CD4-positive, alpha-beta T cell treated with Interleukin-4 for 1 hour (primary cell): ENCODE results near the gene NUP50.

Experiments used
- DNase-seq, 2 donors: peaks; one replicate each; pipeline ENCODE4 v3.0.0-alpha.2; 2020 to 2022

Gene NUP50

DNA sequence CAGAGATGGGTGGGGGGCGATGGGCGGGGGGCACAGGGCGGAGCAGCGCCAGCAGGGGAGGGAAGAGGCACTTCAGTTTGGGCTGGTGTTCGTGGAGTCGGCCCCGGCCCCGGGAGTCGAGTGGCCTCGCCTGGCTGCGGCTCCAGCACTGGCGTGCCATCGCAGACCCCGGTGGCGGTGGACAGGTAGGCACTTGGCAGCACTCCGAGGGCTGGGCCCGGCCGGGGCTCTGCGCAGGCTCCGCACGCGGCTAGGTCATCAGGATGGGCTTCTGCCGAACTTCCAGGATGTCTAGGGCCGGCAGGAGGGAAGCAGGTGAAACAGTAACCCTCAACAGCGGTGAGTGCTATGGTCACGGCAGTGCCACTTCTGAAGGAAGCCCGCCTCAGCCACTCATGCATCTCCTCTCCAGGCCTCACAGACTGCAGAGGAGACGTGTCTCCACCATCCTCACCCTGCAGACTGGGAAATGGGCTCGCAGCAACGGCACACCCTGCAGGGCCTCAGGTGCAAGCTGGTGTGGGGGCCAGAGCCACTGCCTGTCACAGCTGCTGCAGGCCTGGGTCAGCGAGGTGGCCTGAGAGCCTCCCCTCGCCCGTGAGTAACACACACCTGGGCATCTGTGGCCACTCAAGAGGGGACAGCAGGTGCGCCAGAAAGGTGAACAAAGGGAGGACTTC, 33.3 kb downstream of the NUP50 start:
- no peak for DNase-seq

DNA sequence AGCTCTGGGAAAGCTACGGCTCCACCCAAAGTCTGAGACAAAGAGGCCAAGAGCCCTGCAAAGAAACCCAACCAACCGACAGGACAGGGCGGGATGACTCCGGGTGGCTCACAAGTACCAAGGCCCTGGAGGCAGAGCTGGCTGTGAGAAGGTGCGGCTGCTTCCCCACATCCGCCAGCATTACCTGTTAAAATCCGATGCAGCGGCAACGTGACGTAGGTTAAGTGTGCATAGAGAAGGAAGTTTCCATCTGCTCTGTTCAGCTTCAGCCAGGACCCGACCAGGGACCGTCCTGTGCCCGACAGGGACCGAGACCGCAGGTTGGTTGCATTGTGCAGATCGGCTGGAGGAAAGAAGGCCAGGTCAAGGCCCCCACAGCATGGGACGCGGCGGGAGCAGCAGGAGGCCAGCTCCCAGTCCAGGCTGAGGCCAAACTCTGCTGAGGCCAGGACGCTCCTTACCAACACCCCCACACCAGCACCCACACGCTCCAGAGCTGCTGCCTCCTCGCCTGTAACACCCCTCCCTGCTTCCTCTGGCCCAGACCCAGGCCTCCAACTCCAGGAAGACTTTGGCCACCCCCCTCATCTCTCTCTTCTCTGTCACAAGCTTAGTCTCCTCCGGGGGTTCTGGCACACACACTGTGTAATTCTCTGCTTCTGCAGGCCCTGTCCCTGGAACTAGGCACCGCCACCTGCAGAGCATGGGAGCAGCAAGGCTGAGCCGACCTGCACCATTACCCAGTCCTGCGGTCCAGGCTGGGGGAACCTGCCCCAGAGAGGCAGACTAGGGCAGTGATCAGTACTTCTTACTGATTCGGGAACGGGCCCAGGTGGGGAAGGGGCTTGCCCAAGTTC, 34.1 kb downstream of the NUP50 start:
- DNase-seq = no peak

DNA sequence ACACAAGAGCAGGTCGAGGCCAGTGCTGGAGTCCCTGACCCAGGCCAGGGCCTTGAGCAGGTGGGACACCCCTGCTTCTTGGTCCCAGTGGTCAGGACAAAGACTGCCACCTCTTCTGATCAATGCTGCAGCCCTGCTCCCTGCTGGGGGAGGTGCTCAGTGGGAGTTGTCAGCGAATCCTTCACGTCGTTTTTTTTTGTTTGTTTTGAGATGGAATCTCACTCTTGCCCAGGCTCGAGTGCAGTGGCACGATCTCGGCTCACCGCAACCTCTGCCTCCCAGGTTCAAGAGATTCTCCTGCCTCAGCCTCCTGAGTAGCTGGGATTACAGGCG, 34.7 kb downstream of the NUP50 start:
- no peak for DNase-seq

DNA sequence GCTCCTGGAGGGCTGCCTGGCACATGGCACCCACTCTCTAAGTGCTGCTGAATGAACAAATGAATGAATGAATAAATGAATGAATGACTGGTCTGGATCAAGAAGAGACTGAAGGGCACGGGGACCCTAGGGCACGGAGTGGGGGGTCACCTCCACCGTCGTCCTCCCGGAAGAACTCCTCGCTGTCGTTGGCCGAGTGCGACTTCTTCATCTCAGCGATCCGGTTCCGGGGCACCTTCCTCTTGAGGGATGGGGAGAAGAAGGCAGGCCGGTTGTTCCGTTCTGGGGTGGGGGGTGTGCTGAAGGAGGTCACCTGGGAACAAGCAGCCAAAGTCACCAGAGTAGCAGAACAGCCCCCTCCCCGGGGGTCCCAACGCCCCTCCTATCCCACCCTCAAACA, 36.0 kb downstream of the NUP50 start:
- DNase-seq = no peak

DNA sequence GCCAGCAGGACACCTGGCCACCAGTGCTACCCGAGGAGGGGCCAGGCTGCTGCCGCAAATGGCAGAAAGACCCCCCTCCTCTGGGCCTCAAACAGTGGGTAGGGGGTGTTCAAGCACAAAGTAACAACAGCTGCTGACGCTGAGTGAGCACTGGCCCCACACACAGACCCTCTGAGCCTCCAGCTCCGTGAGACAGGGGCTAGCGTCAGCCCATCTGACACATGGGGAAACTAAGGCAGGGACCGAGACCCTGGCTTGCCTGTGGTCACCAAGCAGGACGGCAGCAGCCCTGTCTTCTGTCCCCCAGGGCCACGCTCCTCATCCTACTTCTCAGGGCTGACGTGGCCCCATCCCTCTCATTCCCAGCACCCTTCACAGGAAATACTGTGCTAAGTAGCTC, 36.5 kb downstream of the NUP50 start:
- DNase-seq = no peak

DNA sequence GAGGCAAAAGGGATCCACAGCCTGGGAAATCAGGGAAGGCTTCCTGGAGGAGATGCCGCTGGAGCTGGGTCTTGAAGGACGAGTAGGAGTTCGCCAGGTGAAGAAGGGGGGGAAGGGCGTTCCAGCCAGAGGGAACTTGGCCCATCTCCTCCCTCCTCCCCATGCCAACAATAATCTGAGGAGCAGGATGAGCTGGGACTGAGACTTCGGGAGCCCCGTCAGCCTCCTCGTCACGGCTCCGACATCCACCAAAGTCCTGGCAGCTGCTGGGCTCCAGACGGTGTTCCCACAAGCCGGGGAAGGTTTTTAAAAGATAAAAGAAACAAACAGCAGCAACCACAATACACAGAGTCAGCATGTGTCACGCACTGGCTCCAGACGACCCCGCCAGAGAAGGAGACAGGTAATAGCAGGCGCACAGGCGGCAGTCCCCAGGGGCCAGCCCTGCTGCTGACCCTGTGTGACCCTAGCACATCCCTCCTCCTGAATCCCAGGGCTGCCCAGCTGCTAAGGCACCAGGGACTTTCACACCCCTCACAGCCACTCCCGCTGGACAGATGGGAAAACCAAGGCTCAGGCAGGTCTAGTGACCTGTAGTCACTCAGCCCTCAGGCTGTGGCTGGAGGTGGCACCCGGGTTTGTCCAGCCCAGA, 37.3 kb downstream of the NUP50 start:
- DNase-seq = no peak

DNA sequence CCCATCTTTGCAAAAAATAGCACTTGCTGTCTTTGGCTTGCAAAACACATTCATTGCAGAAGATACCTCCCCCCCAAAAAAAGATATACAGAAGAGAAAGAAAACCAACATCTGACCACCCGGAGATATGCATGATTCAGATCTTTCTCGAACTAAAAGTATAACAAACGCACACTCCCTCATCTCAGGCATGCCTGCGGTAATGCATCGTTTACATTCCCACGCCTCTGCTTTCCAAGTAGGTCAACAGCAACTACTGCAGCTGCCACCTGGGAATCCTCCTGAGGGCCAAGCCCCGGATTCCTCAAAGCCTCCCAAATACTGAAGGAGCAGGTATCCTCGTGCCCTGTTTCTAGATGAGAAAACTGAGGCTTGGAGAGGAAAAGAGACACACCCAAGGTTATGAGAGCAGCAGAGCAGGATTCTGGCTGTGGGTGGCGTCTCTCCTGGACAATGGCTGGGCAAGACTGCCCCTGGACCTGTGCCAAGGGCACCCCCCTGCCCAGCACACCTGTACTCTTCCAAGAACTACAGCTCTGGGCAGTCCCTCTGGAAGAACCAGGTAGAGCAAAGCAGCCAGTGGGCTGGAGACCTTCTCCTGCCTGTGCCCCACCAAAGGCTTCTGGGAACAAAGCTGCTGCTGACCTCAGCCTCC, 38.1 kb downstream of the NUP50 start:
- no peak for DNase-seq

DNA sequence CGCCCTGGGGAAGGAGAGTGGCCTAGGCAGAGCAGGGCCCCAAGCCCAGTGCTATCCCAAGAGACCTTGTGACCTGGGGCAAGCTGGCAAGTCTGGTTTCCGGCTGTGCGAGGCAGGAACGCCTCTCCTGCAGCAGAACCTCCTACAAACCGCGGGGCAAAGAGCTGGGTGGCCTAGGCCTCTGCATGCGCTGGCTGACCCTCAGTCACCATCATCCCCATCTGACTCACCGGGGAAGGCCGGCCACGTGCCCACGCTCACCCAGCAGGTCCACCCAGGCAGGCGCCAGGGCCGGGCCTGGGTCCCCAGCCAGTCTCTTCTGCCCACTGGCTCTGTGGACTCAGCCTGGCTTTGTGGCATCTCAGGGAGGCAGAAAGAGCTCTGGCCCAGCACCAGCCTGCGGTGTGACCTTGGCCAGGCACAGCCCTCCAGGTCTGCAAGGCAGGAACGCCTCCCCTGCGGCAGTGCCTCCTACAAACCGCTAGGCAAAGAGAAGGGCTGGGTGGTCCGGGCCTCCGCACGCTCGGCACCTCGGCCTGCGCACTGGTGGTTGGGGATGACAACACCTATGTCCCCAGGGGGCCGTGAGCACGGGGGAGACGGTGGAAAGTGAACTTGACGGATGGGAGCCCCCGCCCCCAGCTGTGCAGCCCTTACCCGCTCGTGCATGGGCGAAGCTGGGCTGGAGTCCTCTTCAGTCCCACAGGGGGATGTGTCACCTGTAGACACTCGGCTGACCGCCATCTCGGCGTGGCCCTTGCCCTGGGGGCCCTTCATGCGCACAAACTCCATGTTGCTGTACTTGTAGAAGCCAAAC, 38.8 kb downstream of the NUP50 start:
- no peak for DNase-seq

DNA sequence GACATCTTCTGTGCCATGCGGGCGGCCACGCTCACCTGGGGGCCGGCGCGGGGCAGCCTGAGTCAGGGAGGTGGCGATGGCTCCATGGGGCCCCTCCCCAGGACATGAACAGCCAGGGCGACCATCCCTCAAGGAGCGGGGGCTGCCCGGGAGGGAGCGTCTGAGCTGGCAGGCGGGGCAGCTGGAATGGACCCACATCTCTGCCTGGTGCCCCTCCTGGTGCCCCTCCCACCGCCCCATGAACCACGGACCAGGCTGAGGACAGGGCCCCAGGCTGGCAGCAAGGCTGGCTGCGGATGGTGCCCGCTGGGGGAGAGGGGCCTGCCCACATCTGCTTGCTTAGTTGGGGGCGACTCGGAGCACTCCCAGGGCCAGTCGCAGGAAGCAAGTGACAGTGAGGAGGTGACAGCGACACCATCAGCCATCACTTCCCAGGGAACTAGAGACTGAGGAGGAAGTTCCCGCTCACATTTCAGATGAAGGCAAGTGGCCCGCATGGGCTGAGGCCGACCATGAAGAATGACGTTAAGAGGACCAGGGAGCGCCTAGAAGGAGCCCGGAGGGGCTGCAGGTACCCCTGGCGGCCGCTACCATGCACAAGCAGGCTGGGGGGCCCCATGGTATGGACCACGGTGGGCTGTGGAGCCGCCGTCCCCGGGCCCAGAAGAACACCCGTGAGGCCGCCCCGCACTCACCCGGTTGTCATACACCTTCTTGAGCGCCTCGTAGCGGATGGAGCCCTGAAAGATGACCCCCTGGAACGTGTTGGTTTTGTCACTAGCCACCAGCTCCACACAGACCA, 39.6 kb downstream of the NUP50 start:
- DNase-seq = no peak

DNA sequence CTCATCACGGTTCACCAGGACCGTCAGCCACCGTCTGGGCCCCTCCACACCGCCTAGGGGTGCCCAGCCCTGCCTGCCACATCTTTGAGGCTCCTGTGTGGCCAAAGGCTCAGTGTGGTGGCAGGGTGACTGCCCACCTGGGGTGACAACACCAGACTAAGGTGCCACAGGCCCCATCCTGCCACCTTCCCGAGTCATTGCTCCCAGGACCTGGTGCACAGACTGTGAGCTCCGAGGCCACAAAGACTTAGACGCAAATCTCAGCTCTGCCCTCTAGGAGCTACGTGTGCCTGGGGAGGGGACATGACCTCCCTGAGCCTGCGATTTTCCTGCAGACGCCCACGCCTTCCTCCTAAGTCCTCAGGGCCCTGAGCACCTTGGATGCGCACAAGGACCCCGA, 40.5 kb downstream of the NUP50 start:
- DNase-seq = no peak

DNA sequence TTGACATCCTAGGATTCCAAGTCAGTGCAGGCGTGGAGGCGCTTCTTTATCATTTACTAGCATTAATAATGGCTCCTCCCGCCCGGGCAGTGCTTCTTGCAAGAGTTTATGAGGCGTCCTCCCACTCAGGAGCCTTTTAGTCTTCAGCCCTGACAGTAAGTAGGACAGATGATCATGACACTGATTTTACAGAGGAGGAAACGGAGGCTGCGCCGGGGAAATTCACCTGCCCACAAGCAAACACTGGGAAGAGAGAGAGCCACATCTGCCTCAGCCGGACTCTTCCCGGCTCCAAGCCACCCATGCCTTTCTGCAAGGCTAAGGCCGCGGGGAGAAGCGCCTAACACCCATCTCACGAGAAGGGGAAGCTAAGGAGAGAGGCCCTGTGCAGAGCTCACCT, 41.1 kb downstream of the NUP50 start:
- no peak for DNase-seq

DNA sequence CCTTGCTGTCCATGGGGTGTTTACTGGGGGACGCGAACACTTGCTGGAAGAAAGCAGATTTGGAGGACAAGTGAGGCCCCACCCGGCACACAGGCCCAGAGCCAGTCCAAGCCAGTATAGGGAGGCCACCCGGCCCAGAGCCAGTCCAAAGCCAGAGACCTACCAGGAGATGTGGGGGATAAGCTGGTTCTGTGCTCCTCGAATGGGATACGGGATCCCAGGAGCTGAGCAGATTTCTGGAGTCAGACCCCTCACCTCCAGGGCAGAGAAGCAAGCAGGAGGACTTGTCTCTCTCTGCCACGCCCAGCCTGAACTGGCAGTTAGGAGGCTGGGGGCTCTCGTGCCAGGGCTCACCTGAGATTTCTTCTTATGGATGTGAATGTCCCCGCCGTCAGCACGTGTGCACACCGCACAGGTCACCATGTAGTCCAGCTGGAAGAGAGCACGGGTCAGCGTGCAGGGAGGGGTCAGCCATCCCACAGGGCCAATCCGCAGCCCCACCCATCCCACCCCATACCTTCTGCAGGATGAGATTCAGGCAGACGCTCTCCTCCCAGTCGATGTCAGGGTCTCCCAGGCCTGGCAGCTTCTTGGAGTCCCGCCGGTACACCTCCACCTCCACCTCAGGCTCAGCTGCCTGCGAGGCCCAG, 41.7 kb downstream of the NUP50 start:
- no peak for DNase-seq

DNA sequence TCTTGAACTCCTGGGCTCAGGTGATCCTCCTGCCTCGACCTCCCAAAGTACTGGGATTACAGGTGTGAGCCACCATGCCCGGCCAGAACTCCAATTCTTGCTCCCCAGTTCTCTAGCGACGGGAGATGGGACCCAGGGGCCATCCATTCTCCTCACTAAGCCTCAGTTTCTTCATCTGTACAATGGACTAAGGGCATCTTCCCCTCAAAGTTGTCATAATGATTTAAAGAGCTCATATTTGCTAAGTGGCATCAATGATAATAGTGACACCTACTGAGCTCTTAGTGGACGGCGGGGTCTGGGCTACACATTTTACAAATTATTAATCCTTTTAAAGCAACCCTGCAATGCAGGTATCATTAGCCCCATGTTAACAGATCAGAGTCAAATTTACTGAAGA, 42.5 kb downstream of the NUP50 start:
- no peak for DNase-seq

DNA sequence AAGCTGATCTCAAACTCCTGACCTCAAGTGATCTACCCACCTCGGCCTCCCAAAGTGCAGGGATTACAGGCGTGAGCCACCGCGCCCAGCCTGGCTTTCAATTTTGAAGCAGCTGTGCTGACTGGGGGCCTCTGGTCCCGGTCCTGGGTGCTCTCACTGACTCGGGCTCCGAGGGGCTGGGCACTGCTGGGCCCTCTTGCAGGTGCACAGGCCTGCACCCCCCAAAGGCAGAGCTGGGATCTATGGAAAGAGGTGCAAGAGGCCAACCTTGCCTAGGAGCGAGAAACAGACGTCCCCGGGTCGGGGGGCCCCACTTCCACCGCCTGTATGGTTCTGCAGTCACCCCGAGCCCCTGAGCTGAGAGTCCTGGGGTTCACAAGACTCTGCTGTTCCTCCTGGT, 43.8 kb downstream of the NUP50 start:
- no peak for DNase-seq

DNA sequence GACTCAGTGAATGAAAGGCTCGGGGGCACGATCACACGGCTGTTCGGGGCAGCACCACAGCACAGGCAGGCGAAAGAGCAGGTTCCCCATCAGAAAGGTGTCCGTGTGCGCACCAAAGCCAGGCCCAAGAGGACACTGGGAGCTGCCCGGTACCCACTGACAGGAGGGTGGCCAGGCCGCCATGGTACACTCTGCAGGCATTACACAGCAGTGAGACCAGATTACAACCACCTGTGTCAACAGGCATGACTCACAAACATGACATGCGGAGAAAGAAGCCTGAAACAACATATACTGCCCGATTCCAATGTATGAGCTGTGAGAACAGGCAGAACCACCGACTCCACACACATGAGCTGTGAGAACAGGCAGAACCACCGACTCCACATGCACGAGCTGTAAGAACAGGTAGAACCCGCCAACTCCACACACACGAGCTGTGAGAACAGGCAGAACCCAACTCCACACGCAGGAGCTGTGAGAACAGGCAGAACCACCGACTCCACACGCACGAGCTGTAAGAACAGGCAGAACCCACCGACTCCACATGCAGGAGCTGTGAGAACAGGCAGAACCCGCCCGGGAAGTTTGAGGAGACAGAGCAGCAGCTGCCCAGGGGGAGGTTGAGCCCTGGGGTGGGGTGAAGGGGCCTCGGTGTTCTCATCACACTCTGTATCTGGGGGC, 44.4 kb downstream of the NUP50 start:
- no peak for DNase-seq

DNA sequence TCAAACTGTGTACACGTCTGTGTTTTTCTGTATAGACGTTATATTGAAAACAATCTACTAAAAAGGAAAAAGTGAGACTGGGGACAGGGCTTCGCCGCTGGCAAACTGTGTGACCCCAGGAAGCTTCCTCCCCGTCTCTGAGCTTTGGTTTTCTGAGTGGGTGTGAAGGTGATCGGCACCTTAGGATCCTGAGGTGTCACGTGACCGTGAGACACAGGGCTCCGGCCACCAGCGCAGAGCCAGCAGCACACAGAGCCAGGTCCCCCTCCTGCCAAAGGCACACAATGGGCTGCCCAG, 44.9 kb downstream of the NUP50 start:
- no peak for DNase-seq

DNA sequence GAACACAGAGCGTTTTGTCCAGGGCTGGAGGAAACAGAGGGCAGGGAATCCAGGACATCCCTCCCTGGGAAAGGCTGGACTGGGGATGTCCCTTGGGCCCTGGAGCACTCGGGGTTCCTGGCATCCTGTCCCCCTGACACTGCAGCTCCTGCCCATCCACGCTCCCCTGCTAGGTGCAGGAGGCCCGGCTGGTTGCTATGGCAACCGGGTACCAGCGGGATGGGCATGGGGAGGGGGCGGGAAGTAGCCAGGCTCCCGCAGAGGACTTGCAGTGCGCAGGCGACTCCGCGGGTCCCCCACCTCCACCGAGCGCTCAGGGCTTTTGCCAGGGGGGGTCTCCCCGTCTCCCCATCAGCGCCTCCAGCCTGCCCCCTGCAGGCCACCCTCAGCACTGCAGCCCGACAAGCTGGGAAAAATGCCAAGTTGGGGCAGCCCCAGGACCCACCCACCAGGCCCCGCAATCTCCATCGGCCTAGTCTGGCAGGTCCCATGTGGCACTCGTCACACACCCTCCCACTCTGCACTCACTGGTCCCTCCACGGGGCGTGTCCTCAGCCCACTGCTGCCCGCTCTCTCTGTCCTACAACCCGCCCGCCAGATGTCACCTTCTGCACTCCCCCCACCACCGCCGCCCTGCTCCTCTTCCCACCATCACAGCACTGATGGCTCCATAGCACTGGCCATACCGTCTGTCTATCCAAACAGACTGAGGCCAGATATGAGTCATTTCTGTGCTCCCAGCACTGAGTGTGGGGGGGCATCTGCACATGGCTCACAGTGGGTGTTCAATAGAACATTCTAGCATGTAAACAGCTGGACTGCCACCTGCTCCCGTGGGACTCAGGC, 45.5 kb downstream of the NUP50 start:
- DNase-seq = peak in 1 of 2 donors; percentile 26

DNA sequence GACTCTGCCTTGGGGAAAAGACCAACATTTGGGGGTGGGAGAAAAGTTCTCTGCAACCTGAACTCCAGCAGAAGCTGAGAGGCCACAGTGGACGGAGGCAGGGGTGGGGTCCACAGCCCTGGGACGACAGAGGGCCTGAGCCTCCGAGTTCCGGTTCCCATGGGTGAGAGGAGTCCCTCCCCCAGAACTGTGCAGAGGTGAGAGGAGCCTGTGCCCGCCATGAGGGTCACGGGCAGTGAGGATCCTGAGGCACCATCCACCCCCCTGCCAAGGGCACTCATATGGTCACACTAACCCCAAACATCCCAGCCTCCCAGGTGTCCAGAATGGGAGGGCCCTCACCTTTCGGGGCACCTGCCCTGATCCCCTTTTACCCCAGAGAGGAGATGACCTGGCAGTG, 46.4 kb downstream of the NUP50 start:
- DNase-seq = no peak

DNA sequence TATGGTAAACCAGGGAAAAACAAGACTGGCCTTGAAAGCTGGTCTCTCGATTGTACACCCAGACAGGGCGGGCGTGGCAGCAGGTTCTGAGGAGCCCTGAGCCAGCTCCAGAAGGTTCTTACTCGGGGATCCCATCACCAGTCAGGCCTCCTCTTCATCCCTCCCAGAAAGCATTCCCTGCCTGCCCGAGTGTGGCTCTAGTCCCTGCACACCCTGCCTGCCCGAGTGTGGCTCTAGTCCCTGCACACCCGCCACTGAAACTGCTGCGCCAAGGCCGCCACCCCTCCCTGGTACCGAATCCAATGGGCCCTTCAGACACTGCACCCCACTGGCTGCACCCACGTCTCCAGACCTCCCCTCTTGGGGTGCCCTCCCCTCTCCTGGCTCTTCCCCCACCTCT, 46.9 kb downstream of the NUP50 start:
- DNase-seq = no peak

DNA sequence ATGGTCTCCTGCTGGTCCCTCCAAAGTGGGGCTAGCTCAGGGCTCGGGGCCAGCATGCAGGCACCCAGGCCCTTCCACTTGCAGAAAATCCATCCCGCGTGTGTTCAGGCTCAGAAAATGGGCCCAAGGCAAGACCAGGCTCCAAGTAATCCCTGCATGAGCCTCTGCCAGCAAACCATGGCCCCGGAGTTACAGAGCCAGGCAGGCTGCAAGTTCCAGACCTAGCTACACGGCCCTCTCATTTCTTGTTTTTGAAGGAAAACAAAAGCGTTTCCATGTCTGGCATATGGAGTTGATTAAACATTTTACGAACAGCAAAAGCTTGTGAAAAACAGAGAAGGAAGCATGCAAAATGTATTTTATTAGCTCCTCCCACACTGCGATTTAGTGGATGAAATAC, 47.3 kb downstream of the NUP50 start:
- DNase-seq = no peak
